K562 (cell line): ENCODE results near the gene NDUFA5. TPM values are rescaled to one million over a fixed set of nuclear protein-coding genes. Genes with fewer than 3 reads are reported as not detected.

Experiments used
- ASH1L ChIP-seq: fragments of 450-650 bp; IDR thresholded peaks from 2 replicates; pipeline ENCODE4 v1.6.1; 2018; ENCODE audit warnings: borderline replicate concordance, mild to moderate bottlenecking, low read depth; ENCODE audit not compliant: partially characterized antibody
- CTBP1 ChIP-seq: fragments of 450-650 bp; IDR thresholded peaks from 2 replicates; pipeline ENCODE4 v1.6.1; 2016; ENCODE audit warnings: borderline replicate concordance
- CTCFL ChIP-seq: IDR thresholded peaks from 2 replicates; pipeline ENCODE4 v1.6.1; 2011; ENCODE audit warnings: borderline replicate concordance, low read depth, mild to moderate bottlenecking, moderate library complexity, low read length; ENCODE audit not compliant: insufficient read depth, poor library complexity, severe bottlenecking
- KDM2B ChIP-seq: fragments of 250-450 bp; sonication (Bioruptor Pico); IDR thresholded peaks from 2 replicates; pipeline ENCODE4 v1.8.0; 2021; ENCODE audit warnings: mild to moderate bottlenecking, moderate library complexity
- KLF16 ChIP-seq: IDR thresholded peaks from 2 replicates; pipeline ENCODE4 v1.6.1; 2016; ENCODE audit warnings: antibody characterized with exemption
- MGA ChIP-seq: fragments of 450-650 bp; IDR thresholded peaks from 2 replicates; pipeline ENCODE4 v1.6.1; 2016; ENCODE audit warnings: mild to moderate bottlenecking, moderate library complexity
- SIN3A ChIP-seq, 2 experiments: fragments of 150-350 bp in 1 of 2; IDR thresholded peaks; 2 replicates each; pipeline ENCODE4 v1.6.1; 2011 to 2016; ENCODE audit warnings: borderline replicate concordance in 2 of 2, low read depth in 2 of 2, low read length in 2 of 2, mild to moderate bottlenecking in 2 of 2, moderate library complexity in 2 of 2; ENCODE audit not compliant: control insufficient read depth in 1 of 2
- TFE3 ChIP-seq: fragments of 450-650 bp; formaldehyde crosslinking; IDR thresholded peaks from 2 replicates; pipeline ENCODE4 v1.4.0; 2020; ENCODE audit warnings: mild to moderate bottlenecking, mixed read lengths
- ZC3H8 ChIP-seq: fragments of 450-650 bp; IDR thresholded peaks from 2 replicates; pipeline ENCODE4 v1.6.1; 2017
- ZNF133 ChIP-seq: fragments of 250-450 bp; sonication (Bioruptor Pico); IDR thresholded peaks from 2 replicates; pipeline ENCODE4 v1.4.0; 2020; ENCODE audit warnings: mild to moderate bottlenecking
- polyA plus RNA-seq, 8 experiments: library from polyadenylated mRNA; depleted of rRNA in 4 of 8; stranded (reverse) in 5 of 8; unstranded in 3 of 8; fragments of >200 nt; fragmentation: Nextera tagmentation in 2 of 8; fragmentation: Illumina TruSeq in 1 of 8; extraction: Ambion mirVana in 2 of 8; extraction: Trizol in 1 of 8; gene quantifications; 2 replicates each; pipeline versions ENCODE4 v1.2.1 to v1.2.3, GENCODE V29; 2011 to 2014; ENCODE audit warnings: inconsistent platforms in 1 of 8, missing spikeins in 1 of 8
- total RNA-seq, 7 experiments: library from RNA; depleted of rRNA in 6 of 7; stranded (reverse); fragments of >200 nt in 6 of 7; fragmentation: Illumina TruSeq in 2 of 7; extraction: Trizol in 2 of 7; gene quantifications; 2 replicates each; pipeline versions ENCODE4 v1.2.1 to v1.2.3, GENCODE V29; 2011 to 2021; ENCODE audit warnings: low replicate concordance in 1 of 7

NDUFA5 gene
- total and polyA plus RNA-seq, 9 of the 15 experiments (the other 6 are each of a cell fraction or from before 2014, with no cell fraction given) = 155 to 677 (median 269) TPM

- no peak for TF ChIP-seq MGA
- no peak for TF ChIP-seq ASH1L
- TF ChIP-seq ZC3H8 = peak; percentile 26; the same call in 1 of the 2 replicates
- TF ChIP-seq CTCFL = no peak
- no peak for TF ChIP-seq TFE3 (CRISPR knock-in tag)
- TF ChIP-seq CTBP1 = no peak
- no peak for TF ChIP-seq KDM2B (CRISPR knock-in tag)
- no peak for TF ChIP-seq KLF16
- TF ChIP-seq SIN3A (IDR thresholded peaks at IDR 0.05; ENCODE audit: borderline replicate concordance in 2 of 2, control insufficient read depth in 1 of 2, low read depth in 2 of 2, low read length in 2 of 2) = peak in 1 of 2 experiments; percentile 67; a peak in 1 of 4 replicates
- TF ChIP-seq ZNF133 = no peak
Observed at GRCh38 chr7:123557016-123557397, 611 bp downstream of the NDUFA5 start (continued).
